HEK293 (cell line): ENCODE measurements around the gene PHF21A.

Experiments used
- CTCF ChIA-PET: fragments of 350-600 bp; formaldehyde crosslinking; extraction: SDS; loops from one replicate; lab custom pipeline; 2021; ENCODE audit warnings: antibody characterized with exemption; lab: Yijun Ruan, JAX
- POLR2A ChIA-PET: fragments of 300-600 bp; formaldehyde crosslinking; extraction: SDS; loops from one replicate; lab custom pipeline; 2020; ENCODE audit warnings: antibody characterized with exemption, inconsistent platforms; lab: Yijun Ruan, JAX
- H3K27ac ChIP-seq: fragments of 200-500 bp; sonication (Bioruptor generic); 2 replicates; pipeline ENCODE4 v1.5.1; 2014; ENCODE audit warnings: low read depth, low read length, control low read depth, inconsistent platforms; ENCODE audit errors: extremely low read depth
- H3K36me3 ChIP-seq, 2 experiments: fragments of 200-500 bp in 1 of 2; sonication (Bioruptor generic) in 1 of 2; 1 replicate in 1 of 2; 2 replicates in 1 of 2; pipeline ENCODE4 v1.5.1; 2014 to 2017; ENCODE audit warnings: inconsistent platforms in 2 of 2, low read length in 2 of 2; ENCODE audit not compliant: control insufficient read depth in 2 of 2, insufficient read depth in 1 of 2
- H3K4me1 ChIP-seq: fragments of 200-500 bp; sonication (Bioruptor generic); 2 replicates; pipeline ENCODE4 v1.5.1; 2014; ENCODE audit warnings: mild to moderate bottlenecking, low read length, inconsistent platforms; ENCODE audit not compliant: control insufficient read depth, insufficient read depth
- H3K4me3 ChIP-seq: 2 replicates; pipeline ENCODE4 v1.5.1; 2011; ENCODE audit warnings: low read depth, mild to moderate bottlenecking, control low read depth, low read length, moderate library complexity
- H3K9me3 ChIP-seq: fragments of 200-500 bp; sonication (Bioruptor generic); 2 replicates; pipeline ENCODE4 v1.5.1; 2014; ENCODE audit warnings: low read depth, low read length, inconsistent platforms; ENCODE audit not compliant: control insufficient read depth, insufficient read depth
- BCL11A ChIP-seq: fragments of 450-650 bp; formaldehyde crosslinking; IDR thresholded peaks from 2 replicates; pipeline ENCODE4 v1.5.1; 2016; ENCODE audit warnings: low read depth, missing biosample characterization, missing genetic modification characterization
- EGR2 ChIP-seq: fragments of 450-650 bp; formaldehyde crosslinking; IDR thresholded peaks from 2 replicates; pipeline ENCODE4 v1.5.1; 2016; ENCODE audit warnings: low read depth, missing biosample characterization, missing genetic modification characterization
- ELK4 ChIP-seq: IDR thresholded peaks from 2 replicates; pipeline ENCODE4 v1.6.1; 2011; ENCODE audit warnings: mild to moderate bottlenecking, low read depth, low read length, borderline replicate concordance
- MEIS1 ChIP-seq: sonication (generic); formaldehyde crosslinking; IDR thresholded peaks from 2 replicates; pipeline ENCODE4 v1.8.1; 2022; ENCODE audit warnings: missing genetic modification reagents, mild to moderate bottlenecking, borderline replicate concordance
- SALL2 ChIP-seq: fragments of 450-650 bp; formaldehyde crosslinking; IDR thresholded peaks from 2 replicates; pipeline ENCODE4 v1.5.0; 2017; ENCODE audit warnings: missing biosample characterization, mild to moderate bottlenecking, missing genetic modification characterization, borderline replicate concordance
- ZBTB10 ChIP-seq: fragments of 450-650 bp; formaldehyde crosslinking; IDR thresholded peaks from 2 replicates; pipeline ENCODE4 v1.5.1; 2016; ENCODE audit warnings: missing biosample characterization, missing genetic modification characterization
- ZBTB20 ChIP-seq: fragments of 450-650 bp; formaldehyde crosslinking; IDR thresholded peaks from 2 replicates; pipeline ENCODE4 v1.5.1; 2016; ENCODE audit warnings: missing biosample characterization, missing genetic modification characterization
- ZNF169 ChIP-seq: fragments of 450-650 bp; formaldehyde crosslinking; IDR thresholded peaks from 2 replicates; pipeline ENCODE4 v1.5.1; 2016; ENCODE audit warnings: missing biosample characterization, missing genetic modification characterization
- ZNF19 ChIP-seq: fragments of 450-650 bp; formaldehyde crosslinking; IDR thresholded peaks from 2 replicates; pipeline ENCODE4; 2016; ENCODE audit warnings: missing biosample characterization, missing genetic modification characterization, low read depth
- ZNF266 ChIP-seq: fragments of 450-650 bp; formaldehyde crosslinking; IDR thresholded peaks from 2 replicates; pipeline ENCODE4 v1.5.1; 2016; ENCODE audit warnings: missing biosample characterization, missing genetic modification characterization, low read depth
- ZNF292 ChIP-seq: fragments of 450-650 bp; formaldehyde crosslinking; IDR thresholded peaks from 2 replicates; pipeline ENCODE4 v1.5.1; 2016; ENCODE audit warnings: low read depth, missing biosample characterization, missing genetic modification characterization, borderline replicate concordance
- ZNF311 ChIP-seq: fragments of 450-650 bp; formaldehyde crosslinking; IDR thresholded peaks from 2 replicates; pipeline ENCODE4 v1.5.1; 2017; ENCODE audit warnings: missing biosample characterization, missing genetic modification characterization, borderline replicate concordance
- ZNF366 ChIP-seq: fragments of 450-650 bp; formaldehyde crosslinking; conservative IDR thresholded peaks from 2 replicates; pipeline ENCODE4 v1.5.1; 2016; ENCODE audit warnings: missing biosample characterization, missing genetic modification characterization
- ZNF404 ChIP-seq: fragments of 450-650 bp; formaldehyde crosslinking; IDR thresholded peaks from 2 replicates; pipeline ENCODE4 v1.5.1; 2017; ENCODE audit warnings: missing biosample characterization, missing genetic modification characterization
- ZNF560 ChIP-seq: fragments of 450-650 bp; formaldehyde crosslinking; IDR thresholded peaks from 2 replicates; pipeline ENCODE4 v1.5.1; 2017; ENCODE audit warnings: missing biosample characterization, missing genetic modification characterization, borderline replicate concordance
- ZNF580 ChIP-seq: fragments of 450-650 bp; formaldehyde crosslinking; IDR thresholded peaks from 2 replicates; pipeline ENCODE4 v1.5.1; 2016; ENCODE audit warnings: missing biosample characterization, missing genetic modification characterization
- ZNF610 ChIP-seq: fragments of 450-650 bp; formaldehyde crosslinking; IDR thresholded peaks from 2 replicates; pipeline ENCODE4 v1.5.1; 2016; ENCODE audit warnings: missing biosample characterization, missing genetic modification characterization, borderline replicate concordance
- ZNF623 ChIP-seq: fragments of 450-650 bp; formaldehyde crosslinking; IDR thresholded peaks from 2 replicates; pipeline ENCODE4 v1.5.1; 2016; ENCODE audit warnings: missing biosample characterization, missing genetic modification characterization
- ZNF626 ChIP-seq: fragments of 450-650 bp; sonication (Bioruptor Pico); formaldehyde crosslinking; IDR thresholded peaks from 2 replicates; pipeline ENCODE4 v1.5.1; 2018; ENCODE audit warnings: missing biosample characterization, missing genetic modification characterization, inconsistent platforms
- ZNF645 ChIP-seq: fragments of 450-650 bp; formaldehyde crosslinking; IDR thresholded peaks from 2 replicates; pipeline ENCODE4; 2016; ENCODE audit warnings: missing biosample characterization, missing genetic modification characterization
- ZNF658 ChIP-seq: fragments of 450-650 bp; formaldehyde crosslinking; IDR thresholded peaks from 2 replicates; pipeline ENCODE4; 2016; ENCODE audit warnings: missing biosample characterization, missing genetic modification characterization
- ZNF677 ChIP-seq: fragments of 450-650 bp; IDR thresholded peaks from 2 replicates; pipeline ENCODE4 v1.5.0; 2018; ENCODE audit warnings: missing biosample characterization, mild to moderate bottlenecking, missing genetic modification characterization, moderate library complexity
- ZNF692 ChIP-seq: fragments of 450-650 bp; formaldehyde crosslinking; IDR thresholded peaks from 2 replicates; pipeline ENCODE4 v1.5.1; 2016; ENCODE audit warnings: missing biosample characterization, missing genetic modification characterization
- ZSCAN30 ChIP-seq: fragments of 450-650 bp; IDR thresholded peaks from 2 replicates; pipeline ENCODE4 v1.5.1; 2018; ENCODE audit warnings: missing biosample characterization, mild to moderate bottlenecking, missing genetic modification characterization, moderate library complexity
- ZXDB ChIP-seq: fragments of 450-650 bp; formaldehyde crosslinking; IDR thresholded peaks from 2 replicates; pipeline ENCODE4 v1.5.1; 2016; ENCODE audit warnings: missing biosample characterization, missing genetic modification characterization

Gene PHF21A

GRCh38 chr11:45933131-45933831, 188.0 kb downstream of the PHF21A start:
- POLR2A ChIA-PET, result no interaction called here
- Histone ChIP-seq H3K9me3 (no peaks in the 10 kb centered on the region), H3K36me3 (peaks cover 0 to 60% of the 10 kb centered on the region in 2 experiments; a peak in 1 of 3 replicates), H3K27ac (no peak overlapping the region), H3K4me3 (no peak overlapping the region), H3K4me1 (no peaks in the 10 kb centered on the region)
- CTCF ChIA-PET, result interaction anchor here (0.8 kb wide), 1 partner anchor 60 kb away, joined by 3 read pairs; no protein-coding TSS in a partner anchor
- no peak for TF ChIP-seq ZNF626 (tag by site-specific recombination)
- no peak for TF ChIP-seq MEIS1
- TF ChIP-seq ZNF404, result no peak
- TF ChIP-seq ZNF366 (tag by site-specific recombination), result no peak
- TF ChIP-seq ZNF292 (tag by site-specific recombination), result no peak
- TF ChIP-seq ELK4, result no peak
- no peak for TF ChIP-seq SALL2
- TF ChIP-seq ZNF677 (tag by site-specific recombination), result no peak
- no peak for TF ChIP-seq ZNF266 (tag by site-specific recombination)
- TF ChIP-seq ZNF610 (tag by site-specific recombination), result no peak
- no peak for TF ChIP-seq ZNF623
- TF ChIP-seq ZNF692 (tag by site-specific recombination), result no peak
- no peak for TF ChIP-seq ZNF19 (tag by site-specific recombination)
- no peak for TF ChIP-seq BCL11A
- no peak for TF ChIP-seq ZNF645 (tag by site-specific recombination)

GRCh38 chr11:45932217-45932616, 189.0 kb downstream of the PHF21A start:
- TF ChIP-seq ZNF658 (tag by site-specific recombination), result no peak
- no peaks in the 10 kb centered on the region for H3K9me3 ChIP-seq
- H3K36me3 ChIP-seq, result peaks cover 0 to 62% of the 10 kb centered on the region in 2 experiments; a peak in 1 of 3 replicates
- no peaks in the 10 kb centered on the region for H3K4me1 ChIP-seq
- ChIA-PET CTCF (interaction anchor here (0.6 to 2.6 kb wide), 4 partner anchors 33 to 1021 kb away, joined by 3 to 11 read pairs (median 6); no protein-coding TSS in a partner anchor), POLR2A (no interaction called here)
- no peak overlapping the region for H3K4me3 ChIP-seq
- H3K27ac ChIP-seq, result no peak overlapping the region

GRCh38 chr11:45931739-45932138, 189.5 kb downstream of the PHF21A start:
- H3K36me3 ChIP-seq, result peaks cover 0 to 59% of the 10 kb centered on the region in 2 experiments; a peak in 1 of 3 replicates
- H3K4me3 ChIP-seq, result no peak overlapping the region
- no peak overlapping the region for H3K27ac ChIP-seq
- H3K4me1 ChIP-seq, result no peaks in the 10 kb centered on the region
- no peaks in the 10 kb centered on the region for H3K9me3 ChIP-seq
- ChIA-PET CTCF (interaction anchor here (2.4 to 2.6 kb wide), 2 partner anchors 33 to 75 kb away, joined by 10 to 11 read pairs; no protein-coding TSS in a partner anchor), POLR2A (no interaction called here)
- no peak for TF ChIP-seq ZSCAN30
- TF ChIP-seq EGR2 (tag by site-specific recombination), result no peak
- no peak for TF ChIP-seq ZBTB20 (tag by site-specific recombination)
- TF ChIP-seq ZNF169 (tag by site-specific recombination), result no peak
- no peak for TF ChIP-seq ZNF560
- TF ChIP-seq ZXDB (tag by site-specific recombination), result no peak
- TF ChIP-seq ZBTB10, result no peak
- TF ChIP-seq ZNF580 (tag by site-specific recombination), result no peak
- no peak for TF ChIP-seq ZNF311 (tag by site-specific recombination)
